DND-41 (cell line): ENCODE measurements around the gene MTX1.

Experiments
- ATAC-seq: fragments of 200-7000 bp; cut with Tn5 transposase; 3 replicates; pipeline ENCODE4 v1.9.1; 2021; ENCODE audit warnings: low read depth; ENCODE audit not compliant: insufficient read depth
- DNase-seq: peaks from one replicate; pipeline ENCODE4 v3.0.0-alpha.2; 2020
- H2AFZ ChIP-seq: 2 replicates; pipeline ENCODE4 v1.6.0; 2012; ENCODE audit warnings: low read depth, low read length
- H3K27ac ChIP-seq: 2 replicates; pipeline ENCODE4 v1.5.1; 2012; ENCODE audit warnings: low read length, inconsistent platforms
- H3K27me3 ChIP-seq: fragments of 200-600 bp; sonication (generic); 2 replicates; pipeline ENCODE4 v1.6.0; 2012; ENCODE audit warnings: low read length, mild to moderate bottlenecking, inconsistent platforms; ENCODE audit not compliant: insufficient read depth, poor library complexity
- H3K36me3 ChIP-seq: 2 replicates; pipeline ENCODE4 v1.5.1; 2012; ENCODE audit warnings: low read length, inconsistent platforms; ENCODE audit not compliant: insufficient read depth
- H3K4me1 ChIP-seq: 2 replicates; pipeline ENCODE4 v1.5.1; 2012; ENCODE audit warnings: mild to moderate bottlenecking, low read length; ENCODE audit not compliant: insufficient read depth
- H3K4me2 ChIP-seq: 2 replicates; pipeline ENCODE4 v1.6.0; 2012; ENCODE audit warnings: mild to moderate bottlenecking, moderate library complexity, low read length, inconsistent platforms; ENCODE audit not compliant: insufficient read depth
- H3K4me3 ChIP-seq, 2 experiments: fragments of 200-600 bp in 1 of 2; shearing (Covaris generic) in 1 of 2; 2 replicates each; pipeline ENCODE4 v1.5.1; 2012 to 2016; ENCODE audit warnings: inconsistent platforms in 2 of 2, low read length in 2 of 2, mild to moderate bottlenecking in 2 of 2, low read depth in 1 of 2, moderate library complexity in 1 of 2
- H3K79me2 ChIP-seq: 2 replicates; pipeline ENCODE4 v1.6.0; 2012; ENCODE audit warnings: low read length, inconsistent platforms; ENCODE audit not compliant: insufficient read depth
- H3K9ac ChIP-seq: 2 replicates; pipeline ENCODE4 v1.6.0; 2012; ENCODE audit warnings: low read depth, mild to moderate bottlenecking, inconsistent platforms, low read length, moderate library complexity
- H3K9me3 ChIP-seq: 2 replicates; pipeline ENCODE4 v1.5.1; 2012; ENCODE audit warnings: low read length, moderate library complexity, mild to moderate bottlenecking, inconsistent platforms; ENCODE audit not compliant: insufficient read depth, severe bottlenecking
- H4K20me1 ChIP-seq: 2 replicates; pipeline ENCODE4 v1.6.0; 2012; ENCODE audit warnings: low read length; ENCODE audit not compliant: insufficient read depth
- CTCF ChIP-seq: IDR thresholded peaks from 2 replicates; pipeline ENCODE4 v1.5.1; 2012; ENCODE audit warnings: borderline replicate concordance, low read length, moderate library complexity, mild to moderate bottlenecking; ENCODE audit not compliant: poor library complexity, severe bottlenecking; ENCODE audit errors: extremely low read depth
- EZH2 ChIP-seq: IDR thresholded peaks from 3 replicates; pipeline ENCODE4 v1.6.1; 2012; ENCODE audit warnings: borderline replicate concordance, low read depth, mild to moderate bottlenecking, moderate library complexity, low read length, inconsistent platforms; ENCODE audit not compliant: severe bottlenecking

MTX1 gene

GRCh38 chr1:155196103-155196892, 12.2 kb upstream of the MTX1 start:
- Histone ChIP-seq H4K20me1 (0 out of 2 replicates have a peak, but pooled peaks cover 5% of the 10 kb centered on the region), H3K79me2 (0 out of 2 replicates have a peak, but pooled peaks cover 8% of the 10 kb centered on the region), H3K4me1 (peaks cover 34% of the 10 kb centered on the region), H3K4me3 (no peak overlapping the region), H3K4me2 (peak overlapping the region; percentile 95; the same call in 1 of the 2 replicates), H3K27me3 (no peaks in the 10 kb centered on the region), H3K27ac (no peak overlapping the region), H3K9ac (peak overlapping the region; percentile 84), H3K36me3 (peaks cover 9% of the 10 kb centered on the region), H3K9me3 (no peaks in the 10 kb centered on the region), H2AFZ (no peak overlapping the region)
- TF ChIP-seq EZH2 (no peak), CTCF (no peak)
- ATAC-seq (no peak), DNase-seq (no peak)

GRCh38 chr1:155196893-155197638, 11.4 kb upstream of the MTX1 start:
- Histone ChIP-seq H3K36me3 (peaks cover 9% of the 10 kb centered on the region), H3K27ac (no peak overlapping the region), H3K9ac (no peak overlapping the region), H3K27me3 (no peaks in the 10 kb centered on the region), H3K9me3 (no peaks in the 10 kb centered on the region), H4K20me1 (0 out of 2 replicates have a peak, but pooled peaks cover 5% of the 10 kb centered on the region), H3K79me2 (0 out of 2 replicates have a peak, but pooled peaks cover 8% of the 10 kb centered on the region), H3K4me3 (no peak overlapping the region), H3K4me1 (peaks cover 34% of the 10 kb centered on the region), H3K4me2 (no peak overlapping the region), H2AFZ (no peak overlapping the region)
- DNase-seq (no peak), ATAC-seq (no peak)
- TF ChIP-seq EZH2 (no peak), CTCF (no peak)

- no peak for TF ChIP-seq CTCF
- no peak for TF ChIP-seq EZH2
- H3K27me3 ChIP-seq, result no peaks in the 10 kb centered on the region
- no peak for DNase-seq
- H3K27ac ChIP-seq, result no peak overlapping the region
- H3K4me1 ChIP-seq, result peaks cover 29% of the 10 kb centered on the region
- H3K36me3 ChIP-seq, result peaks cover 9% of the 10 kb centered on the region
- H4K20me1 ChIP-seq, result 0 out of 2 replicates have a peak, but pooled peaks cover 5% of the 10 kb centered on the region
- ATAC-seq, result no peak
- 0 out of 2 replicates have a peak, but pooled peaks cover 8% of the 10 kb centered on the region for H3K79me2 ChIP-seq
- no peak overlapping the region for H3K9ac ChIP-seq
- H3K9me3 ChIP-seq, result no peaks in the 10 kb centered on the region
- H3K4me2 ChIP-seq, result no peak overlapping the region
- no peak overlapping the region for H2AFZ ChIP-seq
- no peak overlapping the region for H3K4me3 ChIP-seq
Observed at GRCh38 chr1:155197901-155198546, 10.5 kb upstream of the MTX1 start.
